Keratinocyte (primary cell): Measurements from ENCODE around the gene SNAP25. TPM values are rescaled to one million over a fixed set of nuclear protein-coding genes. Genes with fewer than 3 reads are reported as not detected.

Source experiments
- DNase-seq: peaks from one replicate; pipeline ENCODE4 v3.0.0-alpha.2; 2011; ENCODE audit warnings: low read depth, missing footprints, low spot score
- FAIRE-seq: peaks from 2 replicates; lab custom pipeline; 2011; peaks lifted over from hg19 to GRCh38; lab: Jason Lieb, UNC
- H2AFZ ChIP-seq: 2 replicates; pipeline ENCODE4 v1.6.0; 2012; ENCODE audit warnings: low read length, control low read depth, inconsistent platforms; ENCODE audit not compliant: control insufficient read depth
- H3K27ac ChIP-seq: 2 replicates; pipeline ENCODE4 v1.5.1; 2011; ENCODE audit warnings: low read length; ENCODE audit not compliant: control insufficient read depth, insufficient read depth
- H3K27me3 ChIP-seq: 3 replicates; pipeline ENCODE4 v1.6.0; 2011; ENCODE audit warnings: low read length; ENCODE audit not compliant: control insufficient read depth, insufficient read depth; ENCODE audit errors: extremely low read depth
- H3K36me3 ChIP-seq, 2 experiments: 2 replicates in 1 of 2; 3 replicates in 1 of 2; pipeline ENCODE4 v1.5.1; 2011; ENCODE audit warnings: low read length in 2 of 2, mild to moderate bottlenecking in 1 of 2; ENCODE audit not compliant: control insufficient read depth in 2 of 2, insufficient read depth in 2 of 2; ENCODE audit errors: extremely low read depth in 1 of 2
- H3K4me1 ChIP-seq: 3 replicates; pipeline ENCODE4 v1.5.1; 2011; ENCODE audit warnings: low read length; ENCODE audit not compliant: control insufficient read depth, insufficient read depth; ENCODE audit errors: extremely low read depth
- H3K4me2 ChIP-seq: 3 replicates; pipeline ENCODE4 v1.6.0; 2011; ENCODE audit warnings: low read depth, low read length; ENCODE audit not compliant: control insufficient read depth, insufficient read depth; ENCODE audit errors: extremely low read depth
- H3K4me3 ChIP-seq, 3 experiments: fragments of 200-600 bp in 1 of 3; sonication (generic) in 1 of 3; 2 replicates in 2 of 3; 3 replicates in 1 of 3; pipeline ENCODE4 v1.5.1; 2011 to 2016; ENCODE audit warnings: low read length in 3 of 3, mild to moderate bottlenecking in 3 of 3, control low read depth in 2 of 3, inconsistent platforms in 1 of 3, low read depth in 1 of 3, mixed read lengths in 1 of 3, mixed run types in 1 of 3, moderate library complexity in 1 of 3; ENCODE audit not compliant: control insufficient read depth in 2 of 3, insufficient read depth in 2 of 3; ENCODE audit errors: extremely low read depth in 1 of 3
- H3K79me2 ChIP-seq: 2 replicates; pipeline ENCODE4 v1.6.0; 2012; ENCODE audit warnings: low read length; ENCODE audit not compliant: control insufficient read depth, insufficient read depth
- H3K9ac ChIP-seq: 3 replicates; pipeline ENCODE4 v1.6.0; 2011; ENCODE audit warnings: low read length; ENCODE audit not compliant: control insufficient read depth, insufficient read depth; ENCODE audit errors: extremely low read depth
- H3K9me1 ChIP-seq: 3 replicates; pipeline ENCODE4 v1.6.0; 2011; ENCODE audit warnings: low read length; ENCODE audit not compliant: control insufficient read depth, insufficient read depth; ENCODE audit errors: extremely low read depth
- H3K9me3 ChIP-seq: 2 replicates; pipeline ENCODE4 v1.5.1; 2012; ENCODE audit warnings: low read depth, low read length; ENCODE audit not compliant: control insufficient read depth
- H4K20me1 ChIP-seq: 3 replicates; pipeline ENCODE4 v1.6.0; 2011; ENCODE audit warnings: low read length; ENCODE audit not compliant: control insufficient read depth, insufficient read depth; ENCODE audit errors: extremely low read depth
- CTCF ChIP-seq, 3 experiments: IDR thresholded peaks in 1 of 3; conservative IDR thresholded peaks in 1 of 3; optimal IDR thresholded peaks in 1 of 3; 2 replicates in 2 of 3; 3 replicates in 1 of 3; pipeline versions ENCODE3 to v1.5.1; 2011; ENCODE audit warnings: low read length in 3 of 3, mild to moderate bottlenecking in 3 of 3, moderate library complexity in 2 of 3, control low read depth in 1 of 3, inconsistent platforms in 1 of 3; ENCODE audit not compliant: insufficient read depth in 2 of 3; ENCODE audit errors: extremely low read depth in 1 of 3
- EZH2 ChIP-seq: IDR thresholded peaks from one replicate; pipeline ENCODE4 v1.6.1; 2012; ENCODE audit warnings: inconsistent platforms, mild to moderate bottlenecking, low read length, moderate library complexity
- dilution Hi-C: fragments of 300-500 bp; cut with MboI; formaldehyde crosslinking; loops from one replicate; pipeline ENCODE4 v1.7.0; 2020; ENCODE audit warnings: low sequenced_read_pairs; ENCODE audit not compliant: extremely low pct_ligation_motif_present
- polyA plus RNA-seq, 5 experiments: library from polyadenylated mRNA; depleted of rRNA in 3 of 5; stranded (reverse) in 3 of 5; stranded (forward) in 1 of 5; unstranded in 1 of 5; fragments of >200 nt; gene quantifications; 1 replicate in 1 of 5; 2 replicates in 3 of 5; 3 replicates in 1 of 5; pipeline versions ENCODE4 v1.2.1 to v1.2.3, GENCODE V29; 2011 to 2012; ENCODE audit warnings: missing spikeins in 2 of 5, low read depth in 1 of 5, low replicate concordance in 1 of 5

SNAP25 gene
- polyA plus RNA-seq, 1 donor (not counting 4 experiments of a cell fraction or from before 2014, with no cell fraction given) = not detected

- no peak for FAIRE-seq
- Histone ChIP-seq H3K9me1 (no peaks in the 10 kb centered on the region), H3K9ac (no peak overlapping the region), H3K9me3 (no peaks in the 10 kb centered on the region), H2AFZ (no peak overlapping the region), H3K4me2 (no peak overlapping the region), H3K27me3 (no peaks in the 10 kb centered on the region), H3K36me3 (no peaks in the 10 kb centered on the region), H3K4me1 (no peaks in the 10 kb centered on the region), H3K79me2 (no peaks in the 10 kb centered on the region), H3K27ac (no peak overlapping the region), H4K20me1 (no peaks in the 10 kb centered on the region), H3K4me3 (no peak overlapping the region)
- DNase-seq = no peak
- dilution Hi-C loops = no loop called here
- TF ChIP-seq EZH2 = no peak
- TF ChIP-seq CTCF (optimal IDR thresholded peaks at IDR 0.05 in 1 of 3, IDR thresholded peaks at IDR 0.05 in 1 of 3, conservative IDR thresholded peaks at IDR 0.05 in 1 of 3; ENCODE audit: extremely low read depth in 1 of 3, insufficient read depth in 2 of 3, low read length in 3 of 3) = no peak
Measured at GRCh38 chr20:10336959-10337729, 118.5 kb downstream of the SNAP25 start.

DNA sequence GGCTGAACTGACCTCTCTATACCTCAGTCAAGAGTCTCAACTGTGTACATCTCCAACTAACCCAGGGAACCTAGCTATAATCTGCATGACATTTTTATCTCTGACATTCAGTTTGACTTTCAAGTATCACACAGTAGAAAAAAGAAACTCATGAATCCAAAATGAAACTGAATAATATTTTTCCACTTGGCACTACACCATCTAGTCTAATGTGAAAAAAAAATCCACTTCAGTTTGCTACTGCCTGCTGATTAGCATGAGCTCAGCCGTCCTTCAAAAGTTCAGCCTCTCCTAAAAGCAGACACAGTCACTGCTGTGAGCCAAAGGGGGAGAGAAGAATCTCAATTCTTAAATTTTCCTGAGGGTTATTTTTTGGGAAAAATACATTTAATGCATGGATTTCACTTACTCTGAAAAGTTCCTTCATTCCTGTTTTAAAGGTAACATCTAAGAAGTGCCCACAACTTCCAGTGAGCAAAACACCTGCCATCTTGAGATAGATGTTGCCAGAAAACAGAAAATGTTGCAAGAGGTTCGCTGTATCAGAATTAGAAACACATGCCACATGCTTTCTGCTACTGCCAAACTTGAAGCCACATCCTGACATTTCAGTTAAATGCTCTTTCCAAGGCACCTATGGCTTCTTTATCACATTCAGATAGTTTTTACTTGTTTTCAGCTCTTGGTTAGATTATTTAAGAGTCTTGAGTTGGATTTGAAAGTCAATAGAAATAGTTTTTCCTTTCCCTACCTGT lies 120.0 kb downstream of the SNAP25 start:
- Histone ChIP-seq H3K79me2 (no peaks in the 10 kb centered on the region), H3K27me3 (no peaks in the 10 kb centered on the region), H3K4me1 (no peaks in the 10 kb centered on the region), H4K20me1 (no peaks in the 10 kb centered on the region), H3K9me3 (no peaks in the 10 kb centered on the region), H3K4me2 (no peak overlapping the region), H3K9ac (no peak overlapping the region), H3K4me3 (no peak overlapping the region), H3K9me1 (no peaks in the 10 kb centered on the region), H3K27ac (no peak overlapping the region), H3K36me3 (no peaks in the 10 kb centered on the region), H2AFZ (no peak overlapping the region)
- no peak for TF ChIP-seq CTCF (optimal IDR thresholded peaks at IDR 0.05 in 1 of 3, IDR thresholded peaks at IDR 0.05 in 1 of 3, conservative IDR thresholded peaks at IDR 0.05 in 1 of 3; ENCODE audit: extremely low read depth in 1 of 3, insufficient read depth in 2 of 3, low read length in 3 of 3)
- no peak for TF ChIP-seq EZH2
- DNase-seq (no peak), FAIRE-seq (no peak)
- dilution Hi-C loops = no loop called here
